Breast epithelium (tissue), 3 donors: Measurements from ENCODE around the gene FCRL3.
A peak's percentile ranks its signal among the peaks of the same experiment; 100 is the strongest.

Experiments
- POLR2A ChIP-seq: fragments of 450-650 bp; IDR thresholded peaks from one replicate; pipeline ENCODE4 v1.6.1; 2016; ENCODE audit warnings: antibody characterized with exemption, mild to moderate bottlenecking, moderate library complexity
- POLR2AphosphoS5 ChIP-seq, 3 donors: sonication (generic); formaldehyde crosslinking; IDR thresholded peaks; one replicate each; pipeline ENCODE4 v1.6.1; 2017; ENCODE audit warnings: antibody characterized with exemption in 3 of 3
- TF ChIP-seq, protein P1 (sequence below), 3 donors: fragments of 450-650 bp; IDR thresholded peaks; one replicate each; pipeline ENCODE4 v1.5.1; 2016 to 2017; ENCODE audit warnings: antibody characterized with exemption in 3 of 3, mild to moderate bottlenecking in 3 of 3, moderate library complexity in 3 of 3

DNA sequence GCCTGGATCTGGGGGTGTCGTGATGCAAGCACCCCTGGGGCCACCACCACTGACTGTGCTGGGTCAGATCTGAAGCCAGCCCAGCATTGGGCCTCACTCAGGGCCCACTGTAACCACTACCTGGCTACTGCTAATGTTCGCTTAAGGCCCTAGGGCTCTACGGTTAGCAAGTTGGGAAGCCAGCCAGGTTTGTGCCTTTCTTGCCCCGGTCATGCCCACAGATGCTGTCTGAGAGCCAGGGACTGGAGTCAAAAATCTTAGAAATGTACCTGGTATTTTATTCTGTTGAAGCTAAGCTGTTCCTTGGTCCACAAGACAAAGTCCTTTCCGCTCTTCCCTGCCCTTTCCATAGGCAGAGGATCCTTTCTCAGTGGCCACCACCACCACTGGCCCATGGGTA lies 15.2 kb upstream of the FCRL3 start:
- TF ChIP-seq, protein P1, sequence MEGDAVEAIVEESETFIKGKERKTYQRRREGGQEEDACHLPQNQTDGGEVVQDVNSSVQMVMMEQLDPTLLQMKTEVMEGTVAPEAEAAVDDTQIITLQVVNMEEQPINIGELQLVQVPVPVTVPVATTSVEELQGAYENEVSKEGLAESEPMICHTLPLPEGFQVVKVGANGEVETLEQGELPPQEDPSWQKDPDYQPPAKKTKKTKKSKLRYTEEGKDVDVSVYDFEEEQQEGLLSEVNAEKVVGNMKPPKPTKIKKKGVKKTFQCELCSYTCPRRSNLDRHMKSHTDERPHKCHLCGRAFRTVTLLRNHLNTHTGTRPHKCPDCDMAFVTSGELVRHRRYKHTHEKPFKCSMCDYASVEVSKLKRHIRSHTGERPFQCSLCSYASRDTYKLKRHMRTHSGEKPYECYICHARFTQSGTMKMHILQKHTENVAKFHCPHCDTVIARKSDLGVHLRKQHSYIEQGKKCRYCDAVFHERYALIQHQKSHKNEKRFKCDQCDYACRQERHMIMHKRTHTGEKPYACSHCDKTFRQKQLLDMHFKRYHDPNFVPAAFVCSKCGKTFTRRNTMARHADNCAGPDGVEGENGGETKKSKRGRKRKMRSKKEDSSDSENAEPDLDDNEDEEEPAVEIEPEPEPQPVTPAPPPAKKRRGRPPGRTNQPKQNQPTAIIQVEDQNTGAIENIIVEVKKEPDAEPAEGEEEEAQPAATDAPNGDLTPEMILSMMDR (IDR thresholded peaks at IDR 0.05) = no peak
- TF ChIP-seq POLR2A (no peak), POLR2AphosphoS5 (IDR thresholded peaks at IDR 0.05) (peak in 1 of 3 donors; percentile 28)
